ENCODE data around the gene TMEM167A. TPM values are rescaled to one million over a fixed set of nuclear protein-coding genes. Genes with fewer than 3 reads are reported as not detected.

Gene TMEM167A
- total RNA-seq, 2 donors from 2014 or later = 30.8 to 44.9 TPM

GRCh38 chr5:83097689-83098231 is 20.6 kb upstream of the TMEM167A start:
- DNase-seq (ENCODE audit: low spot score) = no peak
- H3K9me3 ChIP-seq = no peaks in the 10 kb centered on the region
- H3K4me3 ChIP-seq = no peak overlapping the region
- WGBS = 89% methylated on average over 2 of the region's 2 CpGs
- intact Hi-C loops (cut with DNase I) = no loop called here
- no peak for TF ChIP-seq POLR2AphosphoS5 (IDR thresholded peaks at IDR 0.05)
- TF ChIP-seq, protein P1, sequence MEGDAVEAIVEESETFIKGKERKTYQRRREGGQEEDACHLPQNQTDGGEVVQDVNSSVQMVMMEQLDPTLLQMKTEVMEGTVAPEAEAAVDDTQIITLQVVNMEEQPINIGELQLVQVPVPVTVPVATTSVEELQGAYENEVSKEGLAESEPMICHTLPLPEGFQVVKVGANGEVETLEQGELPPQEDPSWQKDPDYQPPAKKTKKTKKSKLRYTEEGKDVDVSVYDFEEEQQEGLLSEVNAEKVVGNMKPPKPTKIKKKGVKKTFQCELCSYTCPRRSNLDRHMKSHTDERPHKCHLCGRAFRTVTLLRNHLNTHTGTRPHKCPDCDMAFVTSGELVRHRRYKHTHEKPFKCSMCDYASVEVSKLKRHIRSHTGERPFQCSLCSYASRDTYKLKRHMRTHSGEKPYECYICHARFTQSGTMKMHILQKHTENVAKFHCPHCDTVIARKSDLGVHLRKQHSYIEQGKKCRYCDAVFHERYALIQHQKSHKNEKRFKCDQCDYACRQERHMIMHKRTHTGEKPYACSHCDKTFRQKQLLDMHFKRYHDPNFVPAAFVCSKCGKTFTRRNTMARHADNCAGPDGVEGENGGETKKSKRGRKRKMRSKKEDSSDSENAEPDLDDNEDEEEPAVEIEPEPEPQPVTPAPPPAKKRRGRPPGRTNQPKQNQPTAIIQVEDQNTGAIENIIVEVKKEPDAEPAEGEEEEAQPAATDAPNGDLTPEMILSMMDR (IDR thresholded peaks at IDR 0.05) = no peak
- TF ChIP-seq POLR2A (IDR thresholded peaks at IDR 0.05) = no peak
- no peaks in the 10 kb centered on the region for H3K36me3 ChIP-seq
- H3K27ac ChIP-seq = no peak overlapping the region
- no peaks in the 10 kb centered on the region for H3K4me1 ChIP-seq (replicated peaks)
- H3K27me3 ChIP-seq (replicated peaks; ENCODE audit: insufficient read depth) = no peaks in the 10 kb centered on the region

DNA sequence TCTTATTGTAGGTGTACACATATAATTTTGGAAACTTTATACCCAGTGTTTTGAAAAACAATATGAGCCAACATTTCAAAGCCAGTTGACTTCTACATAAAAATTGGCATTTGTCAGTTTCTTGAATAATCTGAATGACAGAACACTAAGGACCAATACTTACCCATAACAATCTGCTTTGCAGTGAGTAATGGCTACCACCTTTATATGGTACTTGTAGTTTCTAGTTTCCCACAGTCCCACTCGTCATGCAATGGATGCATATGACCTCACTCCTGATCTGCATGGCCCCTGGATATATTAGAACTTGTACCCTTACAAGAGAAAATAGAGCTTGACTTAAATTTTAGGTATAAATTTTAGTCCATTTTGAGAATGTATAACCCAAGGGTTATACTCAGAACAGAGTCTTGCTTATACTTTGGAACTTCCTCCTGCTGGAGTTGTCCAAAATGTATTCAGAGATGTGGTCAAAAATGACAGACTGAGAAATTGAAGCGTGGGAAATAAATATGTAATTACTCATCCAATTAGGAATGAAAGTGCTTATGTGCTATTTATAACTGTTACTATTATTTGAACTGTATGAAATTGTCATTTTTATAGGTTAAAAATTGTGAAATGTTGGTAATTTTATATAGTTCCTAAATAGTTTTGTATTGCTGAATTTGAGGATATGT is 19.6 kb upstream of the TMEM167A start:
- TF ChIP-seq POLR2A (IDR thresholded peaks at IDR 0.05) (no peak), POLR2AphosphoS5 (IDR thresholded peaks at IDR 0.05) (no peak)
- TF ChIP-seq, protein P1 (IDR thresholded peaks at IDR 0.05) = no peak
- Histone ChIP-seq H3K9me3 (no peaks in the 10 kb centered on the region), H3K27ac (no peak overlapping the region), H3K27me3 (replicated peaks; ENCODE audit: insufficient read depth) (no peaks in the 10 kb centered on the region), H3K4me1 (replicated peaks) (no peaks in the 10 kb centered on the region), H3K4me3 (no peak overlapping the region), H3K36me3 (no peaks in the 10 kb centered on the region)
- DNase-seq (ENCODE audit: low spot score) = no peak
- WGBS = 96% methylated on average over 2 of the region's 2 CpGs
- intact Hi-C loops (cut with DNase I) = no loop called here

DNA sequence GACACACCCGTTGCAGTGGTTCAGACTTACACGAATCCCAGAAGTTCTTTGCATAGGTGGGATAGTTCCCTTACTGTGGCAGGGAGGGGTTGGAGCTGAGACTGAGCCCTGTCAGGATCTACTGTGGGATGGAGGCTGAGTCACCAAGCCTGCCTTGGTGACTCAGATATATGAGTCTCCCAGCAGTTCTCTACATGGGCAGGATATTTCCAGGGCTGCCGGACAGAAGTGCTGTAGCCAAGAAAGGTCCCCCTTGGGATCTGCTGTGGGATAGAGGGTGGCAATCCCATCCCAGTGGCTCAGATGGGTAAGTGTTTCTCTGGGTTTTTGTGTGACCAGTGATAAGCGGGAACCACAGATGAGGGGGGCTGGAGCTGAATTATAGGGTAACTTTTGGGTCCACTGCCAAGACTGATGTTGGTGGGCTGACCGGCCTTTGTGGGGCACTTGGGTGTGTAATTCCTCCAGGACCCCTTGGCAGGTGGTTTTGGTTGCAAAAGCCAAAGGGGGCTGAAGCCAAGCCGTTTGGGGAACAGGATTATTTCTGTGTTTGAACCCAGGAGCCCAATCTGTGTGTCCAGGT is 18.9 kb upstream of the TMEM167A start:
- intact Hi-C loops (cut with DNase I) = no loop called here
- no peak for DNase-seq (ENCODE audit: low spot score)
- TF ChIP-seq, protein P1 (IDR thresholded peaks at IDR 0.05) = no peak
- H3K4me3 ChIP-seq = no peak overlapping the region
- no peaks in the 10 kb centered on the region for H3K36me3 ChIP-seq
- H3K9me3 ChIP-seq = no peaks in the 10 kb centered on the region
- WGBS = 88% methylated on average over 6 of the region's 6 CpGs
- H3K27me3 ChIP-seq (replicated peaks; ENCODE audit: insufficient read depth) = no peaks in the 10 kb centered on the region
- H3K4me1 ChIP-seq (replicated peaks) = no peaks in the 10 kb centered on the region
- no peak overlapping the region for H3K27ac ChIP-seq

DNA sequence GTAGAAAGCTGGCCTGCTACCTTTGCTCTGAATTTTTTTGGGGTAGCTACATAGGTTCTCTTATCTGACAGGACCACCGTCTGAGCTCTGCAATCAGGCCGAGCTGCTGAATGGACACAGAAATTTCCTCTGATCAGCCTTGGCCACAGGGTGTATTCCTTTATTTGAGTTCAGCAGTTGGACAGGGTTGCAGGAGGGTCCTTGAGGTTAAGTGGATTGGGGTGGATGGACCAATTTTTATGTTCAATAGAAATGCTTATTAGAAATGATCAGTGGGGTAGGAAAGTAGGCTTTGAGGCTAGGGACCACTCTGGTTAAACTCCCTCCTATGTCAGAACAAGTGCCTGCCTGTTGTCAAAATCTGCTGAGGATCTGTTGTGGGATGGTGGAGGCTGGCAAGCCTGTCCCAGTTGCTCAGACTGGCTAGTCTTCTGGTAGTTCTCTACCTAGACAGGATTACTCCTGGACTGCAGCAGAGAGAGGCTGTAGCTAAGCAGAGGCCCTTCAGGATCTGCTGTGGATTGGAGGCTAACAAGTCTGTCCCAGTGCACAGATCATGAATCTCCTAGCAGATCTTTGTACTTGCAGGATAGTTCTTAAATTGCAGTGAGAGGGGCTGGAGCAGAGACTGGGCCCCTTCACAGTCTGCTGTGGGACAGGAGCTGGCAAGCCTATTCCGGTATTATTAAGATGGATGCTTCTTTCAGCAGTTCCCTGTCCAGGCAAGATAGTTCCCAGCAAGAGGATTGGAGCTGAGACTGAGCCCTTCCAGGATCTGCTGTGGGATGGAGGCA is 18.2 kb upstream of the TMEM167A start:
- TF ChIP-seq, protein P1 (IDR thresholded peaks at IDR 0.05) = no peak
- TF ChIP-seq POLR2AphosphoS5 (IDR thresholded peaks at IDR 0.05) (no peak), POLR2A (IDR thresholded peaks at IDR 0.05) (no peak)
- no peaks in the 10 kb centered on the region for H3K9me3 ChIP-seq
- H3K27ac ChIP-seq = no peak overlapping the region
- H3K27me3 ChIP-seq (replicated peaks; ENCODE audit: insufficient read depth) = no peaks in the 10 kb centered on the region
- no peak overlapping the region for H3K4me3 ChIP-seq
- 97% methylated on average over 3 of the region's 3 CpGs for WGBS
- intact Hi-C loops (cut with DNase I) = no loop called here
- H3K4me1 ChIP-seq (replicated peaks) = no peaks in the 10 kb centered on the region
- no peaks in the 10 kb centered on the region for H3K36me3 ChIP-seq
- no peak for DNase-seq (ENCODE audit: low spot score)
